ENCODE results near the gene TBX15.
"Not testable (repeated sequence)": the region's sequence is repeated elsewhere in the genome, so short reads cannot be mapped to it uniquely, and the experiment has no call there.

Gene TBX15

GRCh38 chr1:118921994-118922393 is 66.1 kb downstream of the TBX15 start:
- DNase-seq = no peak

GRCh38 chr1:118920124-118920717 is 67.9 kb downstream of the TBX15 start:
- no peak for DNase-seq

DNA sequence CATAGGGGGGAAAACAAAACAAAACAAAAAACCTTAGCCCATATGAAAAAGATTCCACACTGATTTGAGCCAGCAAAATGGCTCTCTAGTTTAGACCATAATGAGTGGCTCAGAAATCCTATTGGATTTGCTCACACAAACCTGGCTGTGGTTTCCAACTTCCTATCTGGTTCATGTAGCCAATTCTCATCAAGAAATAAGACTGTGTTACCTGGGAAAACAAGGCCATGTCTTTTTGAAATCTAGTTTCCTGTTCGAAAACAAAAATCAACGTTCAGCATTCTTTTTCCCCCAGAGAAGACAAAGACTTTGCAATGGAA is 69.2 kb downstream of the TBX15 start:
- no peak for DNase-seq

DNA sequence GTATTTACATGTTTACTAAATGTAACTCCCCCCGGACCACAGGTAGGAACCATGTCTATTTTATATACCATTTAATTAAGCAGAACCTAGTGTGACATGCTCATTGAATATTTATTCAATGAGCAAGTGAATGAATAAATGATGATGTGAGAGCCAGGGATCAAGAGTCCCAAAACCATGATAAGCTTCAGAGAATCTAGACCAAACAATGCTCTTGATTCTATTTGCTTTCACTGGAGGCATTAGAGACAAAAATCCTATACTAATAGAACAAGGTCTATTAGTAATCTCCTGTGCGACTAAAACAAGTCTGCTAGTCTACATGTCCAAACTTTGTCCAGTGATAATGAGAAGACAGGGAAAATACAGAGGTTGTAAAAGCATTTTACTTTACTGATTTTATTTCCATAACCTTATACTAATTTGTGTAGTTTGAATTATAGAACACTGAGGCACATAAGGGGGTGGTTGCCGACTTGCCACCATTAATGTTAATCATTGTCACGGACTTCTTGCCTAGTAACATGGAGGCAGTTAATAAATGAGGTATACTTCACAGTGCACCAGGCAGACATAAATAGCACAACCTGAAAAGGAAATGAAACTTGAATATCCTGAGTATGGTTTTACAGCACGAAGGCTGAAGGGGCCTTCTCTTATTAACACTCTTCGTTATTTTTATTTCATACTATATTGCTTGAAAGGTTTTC is 69.8 kb downstream of the TBX15 start:
- no peak for DNase-seq

- not testable (repeated sequence) for DNase-seq
Measured at GRCh38 chr1:118916346-118916745, 71.8 kb downstream of the TBX15 start.

- no peak for DNase-seq
Measured at GRCh38 chr1:118914379-118915161, 73.6 kb downstream of the TBX15 start.

DNA sequence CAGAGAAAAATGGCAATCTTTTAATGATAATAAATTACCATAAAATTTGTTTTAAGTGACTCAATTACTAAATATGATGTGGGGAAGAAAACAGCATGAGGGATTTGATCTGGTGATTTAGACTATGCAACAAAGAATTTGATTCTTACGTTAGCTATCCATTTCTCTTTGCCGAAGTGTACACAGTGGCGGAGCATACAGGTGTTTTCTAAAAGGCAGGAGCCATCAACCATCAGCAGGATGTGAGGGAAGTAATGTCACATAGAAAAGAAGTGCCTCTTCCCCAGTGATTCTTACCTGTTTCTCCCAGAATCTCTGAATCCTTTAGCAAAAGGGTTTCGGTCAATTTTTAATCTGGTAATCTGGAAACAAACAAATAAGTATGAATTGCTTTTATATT is 74.3 kb downstream of the TBX15 start:
- DNase-seq = no peak

DNA sequence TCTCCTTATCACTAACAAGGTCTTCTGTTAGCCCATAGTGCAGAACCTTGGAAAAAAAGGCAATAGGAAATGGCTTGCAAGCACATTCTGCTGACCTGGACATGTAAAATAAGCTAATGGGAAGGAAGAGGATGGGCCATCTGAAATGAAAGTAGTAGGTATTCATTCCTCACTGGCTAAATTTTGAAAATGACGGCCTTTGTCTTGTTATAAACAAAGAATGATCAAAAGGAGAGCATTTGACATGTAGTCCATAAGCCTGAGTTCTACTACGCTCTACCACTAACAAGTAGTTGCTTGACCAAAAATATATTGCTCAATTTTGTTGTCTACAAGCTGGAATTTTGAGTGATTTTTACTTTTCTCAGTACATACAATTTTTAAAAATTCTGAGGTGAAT is 75.6 kb downstream of the TBX15 start:
- no peak for DNase-seq

DNA sequence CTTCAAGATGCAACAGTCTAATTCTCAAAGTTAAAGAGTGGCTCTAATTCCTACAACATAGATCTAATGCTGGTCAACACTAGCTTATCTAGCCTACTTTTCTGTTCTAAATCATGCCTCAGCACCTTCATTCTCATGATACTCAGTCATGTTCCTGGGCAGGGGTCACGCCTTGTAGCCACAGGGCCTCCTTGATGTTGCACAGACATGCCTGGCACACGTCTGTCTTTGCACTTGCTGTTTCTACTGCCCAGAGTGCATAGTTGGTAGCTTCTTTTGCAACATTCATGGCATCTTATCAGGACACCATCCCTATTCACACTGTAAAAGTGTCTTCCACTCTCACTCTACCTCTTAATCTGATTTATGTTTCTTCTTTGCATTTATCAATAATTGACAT is 76.6 kb downstream of the TBX15 start:
- DNase-seq = no peak

DNA sequence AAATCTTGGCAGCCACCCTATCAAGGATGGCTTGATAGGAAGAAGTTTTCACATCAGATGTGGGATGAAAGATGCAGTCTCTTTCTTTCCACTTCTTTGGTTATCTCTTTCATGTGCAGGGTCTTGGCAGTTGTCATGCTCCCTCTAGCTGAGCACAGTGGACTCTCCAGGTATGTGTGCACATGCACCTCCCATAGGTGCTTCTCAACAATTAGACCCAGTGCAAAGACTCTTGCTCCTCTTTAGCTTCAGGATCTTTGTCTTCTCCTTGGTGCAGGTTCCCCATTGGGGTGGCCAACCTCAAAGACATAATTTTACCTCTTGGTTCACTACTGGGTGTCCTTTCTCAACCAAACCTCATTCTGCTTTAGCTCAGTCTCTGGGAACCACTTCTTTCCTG is 80.7 kb downstream of the TBX15 start:
- DNase-seq = no peak

GRCh38 chr1:118905671-118906070 is 82.5 kb downstream of the TBX15 start:
- DNase-seq = no peak

GRCh38 chr1:118905196-118905595 is 82.9 kb downstream of the TBX15 start:
- no peak for DNase-seq

- DNase-seq = no peak
Measured at GRCh38 chr1:118902711-118903191, 85.4 kb downstream of the TBX15 start.

DNA sequence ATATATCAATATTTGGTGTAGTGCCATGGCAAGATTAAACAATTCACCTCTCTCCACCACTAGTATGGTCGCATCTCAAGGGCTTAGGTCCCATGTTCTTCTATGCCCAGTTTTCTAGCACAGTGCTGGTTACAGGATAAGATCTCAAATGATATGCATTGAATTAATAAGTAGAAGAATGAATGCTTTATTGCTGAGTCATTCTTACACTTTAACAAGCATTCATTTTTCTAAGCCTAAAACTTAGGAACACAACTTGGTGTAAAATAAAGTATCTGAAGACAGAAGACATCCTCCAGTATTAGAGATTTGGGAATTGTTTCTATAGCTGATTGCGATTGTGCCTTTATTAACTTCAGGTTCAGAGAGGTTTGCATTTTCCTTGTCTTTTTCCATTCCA is 85.8 kb downstream of the TBX15 start:
- no peak for DNase-seq

DNA sequence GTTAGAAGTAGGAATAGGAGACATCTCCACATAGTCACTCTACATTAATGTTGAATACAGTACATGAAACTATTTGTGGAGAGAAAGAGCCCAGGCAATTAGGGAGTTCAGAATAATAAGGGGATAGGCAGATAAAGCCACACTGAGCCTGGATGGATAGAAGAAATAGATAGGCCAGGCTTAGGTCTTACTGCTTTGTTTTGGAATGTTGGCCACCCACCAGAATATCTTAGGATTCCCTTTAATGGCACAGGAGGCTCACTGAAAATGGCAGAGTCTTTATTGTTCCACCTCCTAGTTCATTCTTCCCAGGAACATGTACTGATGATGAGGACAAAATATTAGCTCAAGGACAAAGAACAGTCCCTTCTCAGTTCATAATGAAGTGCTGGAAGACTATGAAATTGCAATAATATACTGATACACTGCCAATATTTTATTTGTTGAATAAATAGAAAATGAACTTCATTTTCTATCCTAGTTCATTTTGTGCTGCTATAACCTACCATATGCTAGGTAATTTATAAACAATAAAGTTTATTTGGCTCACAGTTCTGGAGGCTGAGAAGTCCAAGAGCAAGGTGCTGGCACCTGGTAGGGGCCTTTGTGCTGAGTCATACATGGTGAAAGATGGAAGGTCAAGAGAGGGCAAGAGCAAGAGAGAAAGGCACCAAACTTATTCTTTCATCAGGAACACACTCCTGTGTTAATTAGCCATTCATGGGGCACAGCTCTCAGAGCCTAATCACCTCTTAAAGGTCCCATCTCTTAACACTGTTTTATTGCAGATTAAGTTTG is 87.3 kb downstream of the TBX15 start:
- DNase-seq = no peak

GRCh38 chr1:118899340-118899739 is 88.8 kb downstream of the TBX15 start:
- no peak for DNase-seq

DNA sequence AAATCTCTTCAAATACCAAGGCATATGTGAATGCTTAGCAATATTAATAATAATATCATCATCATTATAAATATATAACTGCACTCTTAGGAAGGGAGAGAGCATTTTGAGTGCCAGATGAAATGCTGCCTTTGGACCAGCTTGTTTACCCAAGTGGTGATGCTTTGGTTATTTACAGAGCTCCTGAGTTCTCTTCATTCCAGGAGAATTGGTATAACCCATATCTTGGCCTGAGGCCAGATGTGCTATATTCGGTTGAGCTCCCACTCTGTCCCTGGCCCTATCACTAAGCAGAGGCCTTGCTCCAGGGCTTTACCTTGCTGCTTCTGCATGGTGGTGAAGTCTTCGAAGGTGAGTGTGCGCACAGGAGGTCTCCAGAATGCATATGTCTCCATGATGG is 89.4 kb downstream of the TBX15 start:
- no peak for DNase-seq

- DNase-seq = no peak
Measured at GRCh38 chr1:118896416-118896815, 91.7 kb downstream of the TBX15 start.

GRCh38 chr1:118894836-118895235 is 93.3 kb downstream of the TBX15 start:
- DNase-seq = no peak

DNA sequence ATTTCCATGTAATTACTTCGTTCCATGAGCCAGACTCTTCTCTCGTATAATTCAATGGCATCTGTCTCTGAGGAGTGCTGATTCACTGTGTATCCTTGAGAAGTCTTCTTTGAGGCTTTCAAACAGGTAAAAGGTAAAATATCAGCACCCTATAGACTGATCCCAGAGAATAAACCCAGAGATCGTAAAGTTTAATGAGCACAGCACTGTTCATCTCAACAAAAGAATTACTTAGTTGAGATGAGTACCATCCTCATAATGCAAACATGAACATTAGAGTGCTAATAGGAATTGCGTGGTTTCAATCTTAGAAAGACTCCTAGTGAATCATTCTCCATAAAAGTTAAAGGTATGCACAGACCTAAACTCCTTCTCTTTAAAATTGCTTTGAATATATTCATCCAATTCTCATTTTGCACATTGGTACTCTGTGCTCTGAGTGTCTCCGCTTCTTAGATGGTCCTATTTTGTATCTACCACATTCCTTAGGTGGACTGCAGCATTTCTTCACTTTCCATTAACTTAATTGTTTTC is 97.2 kb downstream of the TBX15 start:
- no peak for DNase-seq

DNA sequence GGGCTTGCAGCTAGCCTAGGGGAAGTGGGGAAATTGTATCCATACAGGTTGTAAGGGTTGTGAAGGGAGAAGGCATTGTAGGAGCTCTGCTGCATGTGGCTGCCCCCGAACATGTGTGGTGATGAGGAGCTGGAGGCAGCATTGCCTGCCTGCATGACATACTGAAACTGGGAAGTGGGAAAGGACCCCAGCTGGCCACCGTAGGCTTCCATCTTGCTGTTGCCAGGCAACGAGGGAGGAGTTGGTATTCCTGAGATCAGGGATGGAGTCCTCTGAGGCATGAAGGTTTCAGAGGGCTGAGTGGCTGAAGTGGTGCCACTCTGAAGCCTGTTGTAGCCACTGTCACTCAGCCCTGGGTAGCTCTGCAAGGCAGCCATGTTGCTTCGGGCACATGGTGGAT is 103.2 kb downstream of the TBX15 start:
- DNase-seq = no peak

DNA sequence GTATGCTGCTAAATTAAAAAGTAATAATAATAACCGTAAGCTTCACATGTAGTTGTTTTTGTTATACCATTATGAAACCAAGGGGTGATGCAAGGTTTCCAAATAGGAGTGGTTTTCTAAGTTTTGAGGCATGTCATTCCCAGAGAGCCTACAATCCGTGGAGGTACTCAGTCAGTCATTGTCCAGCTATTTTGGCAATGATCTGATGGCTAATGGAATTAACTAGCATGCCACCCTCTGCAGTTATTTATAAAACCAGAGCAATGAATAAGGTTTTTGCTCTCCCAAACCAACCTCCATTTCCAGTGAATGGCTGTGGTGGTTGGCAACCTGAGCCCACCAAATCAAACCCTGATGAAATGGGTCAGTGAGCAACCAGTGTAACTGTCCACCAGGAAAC is 106.4 kb downstream of the TBX15 start:
- DNase-seq = no peak

DNA sequence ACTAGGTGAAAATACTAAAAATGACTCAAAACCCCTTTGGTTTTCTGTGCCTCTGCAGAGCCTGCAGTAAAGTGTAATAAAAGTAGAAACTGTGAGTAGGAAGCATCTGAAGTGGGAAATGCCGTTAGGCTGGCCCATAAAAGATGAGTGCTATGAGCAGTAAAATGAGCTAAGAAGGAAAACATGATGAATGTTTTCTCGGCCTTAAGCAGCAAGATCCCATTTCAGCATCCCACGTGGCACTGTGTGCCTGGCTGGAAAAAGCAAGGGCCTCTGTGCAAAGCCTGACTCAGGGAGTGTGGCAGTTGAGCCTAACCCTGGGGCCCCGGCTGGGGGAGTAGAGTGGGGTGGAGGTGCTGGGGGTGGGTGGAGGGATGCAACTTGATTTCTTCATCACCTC is 109.5 kb downstream of the TBX15 start:
- no peak for DNase-seq

Data from stimulated activated CD4-positive, alpha-beta T cell treated with anti-CD3 and anti-CD28 coated beads, Interleukin-15, amount 100 ng/mL, for 24 hours (primary cell).